Muscle of leg (tissue), 11 donors: ENCODE results near the gene USP13. TPM values are rescaled to one million over a fixed set of nuclear protein-coding genes. Genes with fewer than 3 reads are reported as not detected.
"Not testable (repeated sequence)": the region's sequence is repeated elsewhere in the genome, so short reads cannot be mapped to it uniquely, and the experiment has no call there.

Experiments used
- DNase-seq: peaks from one replicate; pipeline ENCODE4 v3.0.0; 2013
- H3K27ac ChIP-seq: one replicate; pipeline ENCODE4 v1.5.1; 2013; ENCODE audit warnings: mild to moderate bottlenecking, low read length, control low read depth
- H3K27me3 ChIP-seq: one replicate; pipeline ENCODE4 v1.6.1; 2013; ENCODE audit warnings: low read length; ENCODE audit not compliant: control insufficient read depth, insufficient read depth
- H3K36me3 ChIP-seq: one replicate; pipeline ENCODE4 v1.6.1; 2013; ENCODE audit warnings: low read length; ENCODE audit not compliant: control insufficient read depth, insufficient read depth
- H3K4me1 ChIP-seq: one replicate; pipeline ENCODE4 v1.6.1; 2013; ENCODE audit warnings: low read length; ENCODE audit not compliant: control insufficient read depth, insufficient read depth
- H3K4me3 ChIP-seq: one replicate; pipeline ENCODE4 v1.5.1; 2013; ENCODE audit warnings: low read length, control low read depth
- H3K9me3 ChIP-seq: replicated peaks from 2 replicates; pipeline ENCODE4 v1.6.1; 2013; ENCODE audit warnings: low read depth, low read length; ENCODE audit not compliant: control insufficient read depth
- WGBS: methylation state at CpG from one replicate; pipeline ENCODE4 v1.1.5; 2013; ENCODE audit warnings: missing lambda C conversion rate; ENCODE audit not compliant: insufficient coverage; 5-methylcytosine and 5-hydroxymethylcytosine counted together
- polyA plus RNA-seq, 8 donors: library from polyadenylated mRNA; unstranded; fragments of 120-200 nt; gene quantifications; one replicate each; pipeline versions ENCODE4 v1.2.1 to v1.2.3, GENCODE V29; 2013; ENCODE audit warnings: inconsistent platforms in 1 of 8, low replicate concordance in 1 of 8; ENCODE audit not compliant: insufficient read length in 8 of 8, insufficient read depth in 1 of 8
- total RNA-seq: library from RNA; stranded (reverse); fragments of 120-200 nt; gene quantifications from one replicate; pipeline ENCODE4 v1.2.4, GENCODE V29; 2013

USP13 gene
- total and polyA plus RNA-seq, 9 donors: 23.9 to 48.7 (median 37.9) TPM

- peak overlapping the region; percentile 77 for H3K27ac ChIP-seq
Observed at GRCh38 chr3:179671309-179671708, 18.5 kb downstream of the USP13 start.

GRCh38 chr3:179671747-179672242 lies 19.0 kb downstream of the USP13 start:
- H3K4me1 ChIP-seq: peaks cover 6% of the 10 kb centered on the region
- peaks cover 7% of the 10 kb centered on the region for H3K36me3 ChIP-seq
- H3K27ac ChIP-seq: peak overlapping the region; percentile 77
- WGBS: no CpG with 5 or more reads among the region's 15 CpGs
- no peak overlapping the region for H3K4me3 ChIP-seq
- no peaks in the 10 kb centered on the region for H3K9me3 ChIP-seq
- no peaks in the 10 kb centered on the region for H3K27me3 ChIP-seq
- DNase-seq: peak; percentile 73

More at GRCh38 chr3:179671309-179671708, 18.5 kb downstream of the USP13 start:
- Histone ChIP-seq H3K4me3 (no peak overlapping the region), H3K27me3 (no peaks in the 10 kb centered on the region), H3K4me1 (peaks cover 11% of the 10 kb centered on the region), H3K36me3 (peaks cover 5% of the 10 kb centered on the region), H3K9me3 (no peaks in the 10 kb centered on the region)
- no peak for DNase-seq
- no CpG with 5 or more reads among the region's 1 CpG for WGBS

GRCh38 chr3:179672918-179673317 lies 20.1 kb downstream of the USP13 start:
- H3K27ac ChIP-seq: no peak overlapping the region
- H3K9me3 ChIP-seq: no peaks in the 10 kb centered on the region

GRCh38 chr3:179673523-179673922 lies 20.7 kb downstream of the USP13 start:
- WGBS: 95% methylated on average over 5 of the region's 8 CpGs
- no peak for DNase-seq
- Histone ChIP-seq H3K9me3 (no peaks in the 10 kb centered on the region), H3K4me1 (no peaks in the 10 kb centered on the region), H3K4me3 (no peak overlapping the region), H3K36me3 (peaks cover 7% of the 10 kb centered on the region), H3K27me3 (no peaks in the 10 kb centered on the region), H3K27ac (no peak overlapping the region)

More at GRCh38 chr3:179672918-179673317, 20.1 kb downstream of the USP13 start:
- no peaks in the 10 kb centered on the region for H3K4me1 ChIP-seq
- H3K27me3 ChIP-seq: no peaks in the 10 kb centered on the region
- no peak for DNase-seq
- peaks cover 7% of the 10 kb centered on the region for H3K36me3 ChIP-seq
- H3K4me3 ChIP-seq: no peak overlapping the region
- 90% methylated on average over 3 of the region's 4 CpGs for WGBS

GRCh38 chr3:179676081-179676480 lies 23.2 kb downstream of the USP13 start:
- no peaks in the 10 kb centered on the region for H3K9me3 ChIP-seq
- H3K4me3 ChIP-seq: no peak overlapping the region
- no peak overlapping the region for H3K27ac ChIP-seq
- peaks cover 7% of the 10 kb centered on the region for H3K36me3 ChIP-seq
- H3K27me3 ChIP-seq: no peaks in the 10 kb centered on the region
- H3K4me1 ChIP-seq: no peaks in the 10 kb centered on the region
- DNase-seq: no peak
- WGBS: no CpG with 5 or more reads among the region's 5 CpGs

GRCh38 chr3:179677884-179678283 lies 25.0 kb downstream of the USP13 start:
- Histone ChIP-seq H3K36me3 (peaks cover 7% of the 10 kb centered on the region), H3K4me1 (no peaks in the 10 kb centered on the region), H3K4me3 (no peak overlapping the region), H3K27ac (no peak overlapping the region), H3K9me3 (no peaks in the 10 kb centered on the region), H3K27me3 (no peaks in the 10 kb centered on the region)
- DNase-seq: no peak
- no CpG with 5 or more reads among the region's 2 CpGs for WGBS

GRCh38 chr3:179681492-179682263 lies 28.8 kb downstream of the USP13 start:
- Histone ChIP-seq H3K4me3 (no peak overlapping the region), H3K9me3 (no peaks in the 10 kb centered on the region), H3K27ac (peak overlapping the region; percentile 20), H3K27me3 (no peaks in the 10 kb centered on the region), H3K36me3 (peaks cover 6% of the 10 kb centered on the region), H3K4me1 (no peaks in the 10 kb centered on the region)
- no peak for DNase-seq
- 82% methylated on average over 10 of the region's 21 CpGs for WGBS

GRCh38 chr3:179682426-179683080 lies 29.7 kb downstream of the USP13 start:
- no peaks in the 10 kb centered on the region for H3K27me3 ChIP-seq
- WGBS: no CpG with 5 or more reads among the region's 4 CpGs
- H3K4me1 ChIP-seq: no peaks in the 10 kb centered on the region
- H3K27ac ChIP-seq: no peak overlapping the region
- H3K9me3 ChIP-seq: no peaks in the 10 kb centered on the region
- peaks cover 7% of the 10 kb centered on the region for H3K36me3 ChIP-seq
- no peak overlapping the region for H3K4me3 ChIP-seq
- peak; percentile 41 for DNase-seq

GRCh38 chr3:179683286-179683685 lies 30.4 kb downstream of the USP13 start:
- no CpG with 5 or more reads among the region's 5 CpGs for WGBS
- DNase-seq, H3K27ac ChIP-seq, H3K9me3 ChIP-seq, H3K4me3 ChIP-seq, H3K27me3 ChIP-seq, H3K4me1 ChIP-seq: not testable (repeated sequence)
- H3K36me3 ChIP-seq: peaks cover 10% of the 10 kb centered on the region

- Histone ChIP-seq H3K9me3 (no peaks in the 10 kb centered on the region), H3K27me3 (no peaks in the 10 kb centered on the region), H3K27ac (no peak overlapping the region), H3K4me3 (no peak overlapping the region), H3K36me3 (peaks cover 24% of the 10 kb centered on the region), H3K4me1 (no peaks in the 10 kb centered on the region)
- DNase-seq: no peak
- 89% methylated on average over 4 of the region's 4 CpGs for WGBS
Observed at GRCh38 chr3:179687967-179688535, 35.2 kb downstream of the USP13 start.
